HG03097 (cell line): Measurements from ENCODE around the gene ZMYM2.
"Not testable (repeated sequence)": the region's sequence is repeated elsewhere in the genome, so short reads cannot be mapped to it uniquely, and the experiment has no call there.

Source experiments
- ATAC-seq: cut with Tn5 transposase; IDR thresholded peaks from one replicate; pipeline ENCODE4 v1.9.1; 2021; ENCODE audit not compliant: unreplicated experiment, low FRiP score

The ZMYM2 gene

DNA sequence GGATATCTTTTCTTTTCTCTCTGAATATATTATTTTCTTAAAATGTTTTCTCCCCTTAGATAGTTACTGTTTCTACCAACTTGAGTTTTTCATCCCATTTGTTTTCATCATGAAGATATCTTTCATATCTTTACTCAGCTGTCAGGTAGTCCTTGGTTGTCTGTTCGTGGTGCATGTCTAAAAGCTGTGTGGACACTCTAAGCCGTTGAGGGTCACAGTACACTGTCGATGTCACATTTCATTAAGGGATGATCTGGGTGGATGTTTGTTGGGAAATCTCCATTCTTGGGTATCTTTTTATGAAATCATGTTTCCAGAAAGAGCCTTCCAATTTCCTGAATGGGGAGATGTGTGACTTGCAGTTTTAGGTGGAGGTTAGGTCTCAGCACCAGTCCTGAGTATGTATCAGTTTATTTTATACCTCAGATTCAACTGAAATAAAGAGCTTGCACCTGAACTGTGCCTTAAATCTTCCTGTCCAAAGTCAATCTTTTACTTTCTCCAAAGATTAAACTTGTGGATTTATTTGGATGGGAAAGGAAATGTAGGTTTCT lies 23.2 kb downstream of the ZMYM2 start:
- no peak for ATAC-seq

DNA sequence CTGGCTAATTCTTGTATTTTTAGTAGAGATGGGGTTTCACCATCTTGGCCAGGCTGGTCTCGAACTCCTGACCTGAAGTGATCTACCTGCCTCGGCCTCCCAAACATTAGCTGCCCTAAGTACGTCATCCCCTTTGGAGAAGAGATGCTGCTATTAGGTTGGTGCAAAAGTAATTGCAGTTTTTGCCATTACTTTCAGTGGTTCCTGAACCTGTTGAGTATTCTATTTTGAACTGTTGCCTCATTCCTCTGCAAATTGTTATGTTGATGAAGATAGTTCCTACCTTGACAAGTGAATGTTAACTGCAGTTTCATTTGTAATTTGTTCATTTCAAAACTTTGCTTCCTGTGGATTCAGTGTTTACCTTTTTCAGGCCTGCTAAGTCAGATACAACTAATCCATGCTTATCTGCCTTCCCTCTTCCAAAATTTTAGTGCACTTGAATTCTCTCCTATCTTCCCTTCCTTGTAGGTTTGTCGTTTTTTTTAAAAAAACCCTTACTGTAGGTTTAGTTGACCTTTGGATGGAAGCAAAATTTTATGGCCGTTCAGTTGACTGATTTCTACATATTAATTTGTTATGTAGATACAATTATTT lies 24.0 kb downstream of the ZMYM2 start:
- ATAC-seq, result no peak

DNA sequence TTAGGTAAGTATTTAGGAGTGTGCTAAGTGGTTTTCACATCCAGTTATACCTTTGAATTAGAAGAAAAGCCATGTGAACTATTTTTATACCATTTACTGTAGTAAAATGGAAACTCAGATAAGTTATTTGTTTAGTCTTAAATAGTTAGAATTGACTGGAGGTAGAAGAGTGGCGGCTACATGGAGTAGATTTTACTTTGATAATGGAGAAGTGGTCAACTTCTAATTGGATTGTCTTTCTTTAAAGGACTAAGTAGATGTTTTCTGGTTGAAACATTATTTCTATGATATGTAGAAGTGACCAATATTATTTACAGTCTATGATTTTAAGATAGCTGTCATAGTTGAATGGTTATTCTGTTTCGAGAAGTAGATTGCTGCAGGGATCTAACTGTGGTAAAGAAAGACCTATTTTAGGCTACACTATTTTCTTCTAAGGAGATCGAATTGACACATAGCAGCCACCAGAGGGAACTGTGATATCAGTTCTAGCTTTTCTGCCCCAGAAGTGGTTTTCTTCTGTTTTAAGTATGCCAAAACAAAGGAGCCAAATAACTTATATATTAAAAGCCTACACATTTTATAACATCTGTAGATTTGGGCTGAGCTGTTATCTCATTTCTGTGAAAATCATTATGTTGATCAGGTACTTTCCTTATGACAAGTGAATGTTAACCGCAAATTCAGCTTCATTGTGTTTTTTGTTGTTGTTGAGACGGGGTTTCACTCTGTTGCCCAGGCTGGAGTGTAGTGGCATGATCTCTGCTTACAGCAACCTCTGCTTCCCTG lies 26.1 kb downstream of the ZMYM2 start:
- no peak for ATAC-seq

GRCh38 chr13:19985219-19985556 lies 26.7 kb downstream of the ZMYM2 start:
- ATAC-seq, result no peak

DNA sequence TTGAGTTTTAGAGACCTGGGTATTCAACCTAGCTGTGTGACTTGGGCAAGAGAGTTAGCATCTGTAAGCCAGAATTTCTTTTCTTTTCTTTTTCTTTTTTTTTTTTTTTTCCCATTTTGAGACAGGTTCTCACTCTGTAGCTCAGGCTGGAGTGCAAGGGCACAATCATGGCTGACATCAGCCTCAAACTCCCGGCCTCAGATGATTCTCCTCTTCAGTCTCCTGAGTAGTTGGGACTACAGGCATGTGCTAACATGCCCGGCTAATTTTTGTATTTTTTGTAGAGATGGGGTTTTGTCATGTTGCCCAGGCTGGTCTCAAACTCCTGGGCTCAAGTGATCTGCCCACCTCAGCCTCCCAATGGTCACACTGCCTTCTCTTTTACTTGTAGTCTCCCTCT lies 33.0 kb downstream of the ZMYM2 start:
- ATAC-seq, result no peak

DNA sequence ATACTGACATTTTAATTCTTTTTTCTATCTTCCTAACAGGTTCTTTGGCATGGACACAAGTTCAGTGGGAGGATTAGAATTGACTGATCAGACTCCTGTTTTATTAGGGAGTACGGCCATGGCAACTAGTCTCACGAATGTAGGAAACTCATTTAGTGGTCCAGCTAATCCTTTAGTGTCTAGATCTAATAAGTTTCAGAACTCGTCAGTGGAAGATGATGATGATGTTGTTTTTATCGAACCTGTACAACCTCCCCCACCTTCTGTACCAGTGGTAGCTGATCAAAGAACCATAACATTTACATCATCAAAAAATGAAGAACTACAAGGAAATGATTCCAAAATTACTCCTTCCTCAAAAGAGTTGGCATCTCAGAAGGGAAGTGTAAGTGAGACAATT lies 34.5 kb downstream of the ZMYM2 start:
- ATAC-seq, result no peak

DNA sequence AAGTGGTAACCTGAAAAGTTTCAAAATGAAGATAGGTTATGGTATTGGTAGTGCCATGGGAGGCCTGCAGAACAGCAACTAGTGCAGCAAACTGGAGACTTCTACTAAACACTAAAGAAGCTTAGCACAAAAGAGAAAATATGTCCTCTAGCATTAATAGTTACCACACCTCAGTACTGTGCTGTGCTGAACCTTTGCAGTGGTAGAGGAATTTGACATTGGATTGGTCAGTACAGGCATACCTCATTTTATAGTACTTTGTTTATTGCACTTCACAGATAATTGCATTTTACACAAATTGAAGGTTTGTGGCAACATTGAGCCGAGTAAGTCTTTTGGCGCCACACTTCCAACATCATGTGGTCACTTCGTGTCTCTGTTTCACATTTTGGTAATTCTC lies 40.4 kb downstream of the ZMYM2 start:
- ATAC-seq, result no peak

DNA sequence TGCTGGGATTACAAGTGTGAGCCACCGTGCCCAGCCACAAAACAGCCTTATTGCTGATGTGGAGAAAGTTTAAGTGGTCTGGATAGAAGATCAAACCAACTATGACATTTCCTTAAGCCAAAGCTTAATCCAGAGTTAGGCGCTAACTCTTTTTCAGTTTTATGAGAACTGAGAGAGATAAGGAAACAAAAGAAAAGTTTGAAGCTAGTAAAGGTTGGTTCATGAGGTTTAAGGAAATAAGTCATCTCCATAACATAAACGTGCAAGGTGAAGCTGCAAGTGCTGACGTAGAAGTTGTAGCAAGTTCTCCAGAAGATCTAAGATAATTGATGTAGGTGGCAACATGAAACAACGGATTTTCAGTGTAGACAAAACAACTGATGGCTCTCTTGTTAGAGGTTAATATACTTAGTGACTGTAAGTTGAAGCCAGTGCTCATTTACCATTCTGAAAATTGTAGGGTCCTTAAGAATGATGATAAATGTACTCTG lies 41.6 kb downstream of the ZMYM2 start:
- no peak for ATAC-seq

- no peak for ATAC-seq
Observed at GRCh38 chr13:20001366-20002190, 43.1 kb downstream of the ZMYM2 start.

DNA sequence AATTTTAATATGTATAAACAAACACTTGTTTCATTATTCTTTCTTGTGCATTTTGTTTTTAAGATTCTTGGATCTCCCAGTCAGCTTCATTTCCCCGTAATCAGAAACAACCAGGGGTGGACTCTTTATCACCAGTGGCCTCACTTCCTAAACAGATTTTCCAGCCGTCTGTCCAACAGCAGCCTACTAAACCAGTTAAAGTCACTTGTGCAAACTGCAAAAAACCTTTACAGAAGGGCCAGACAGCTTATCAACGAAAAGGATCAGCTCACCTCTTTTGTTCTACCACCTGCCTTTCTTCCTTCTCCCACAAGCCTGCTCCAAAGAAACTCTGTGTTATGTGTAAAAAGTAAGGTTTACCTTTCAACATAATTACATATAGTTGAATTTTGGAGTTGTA lies 44.3 kb downstream of the ZMYM2 start:
- ATAC-seq, result no peak

GRCh38 chr13:20006206-20006605 lies 47.7 kb downstream of the ZMYM2 start:
- no peak for ATAC-seq

DNA sequence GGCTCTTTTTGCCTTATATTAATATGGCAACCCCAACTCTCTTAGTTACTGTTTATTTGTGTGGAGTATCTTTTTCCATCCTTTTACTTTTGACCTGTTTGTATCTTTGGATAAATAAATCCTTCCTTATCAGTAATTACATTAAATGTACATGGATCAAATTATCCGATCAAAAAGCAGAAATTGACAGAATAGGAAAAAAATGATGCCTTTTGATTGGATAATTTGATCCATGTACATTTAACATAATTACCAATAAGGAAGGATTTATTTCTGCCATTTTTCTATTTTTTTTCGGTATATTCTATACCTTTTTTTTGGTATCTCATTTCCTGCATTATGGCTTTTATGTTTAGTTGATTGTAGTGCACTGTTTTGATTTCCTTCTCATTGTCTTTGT lies 57.2 kb downstream of the ZMYM2 start:
- ATAC-seq, result no peak

DNA sequence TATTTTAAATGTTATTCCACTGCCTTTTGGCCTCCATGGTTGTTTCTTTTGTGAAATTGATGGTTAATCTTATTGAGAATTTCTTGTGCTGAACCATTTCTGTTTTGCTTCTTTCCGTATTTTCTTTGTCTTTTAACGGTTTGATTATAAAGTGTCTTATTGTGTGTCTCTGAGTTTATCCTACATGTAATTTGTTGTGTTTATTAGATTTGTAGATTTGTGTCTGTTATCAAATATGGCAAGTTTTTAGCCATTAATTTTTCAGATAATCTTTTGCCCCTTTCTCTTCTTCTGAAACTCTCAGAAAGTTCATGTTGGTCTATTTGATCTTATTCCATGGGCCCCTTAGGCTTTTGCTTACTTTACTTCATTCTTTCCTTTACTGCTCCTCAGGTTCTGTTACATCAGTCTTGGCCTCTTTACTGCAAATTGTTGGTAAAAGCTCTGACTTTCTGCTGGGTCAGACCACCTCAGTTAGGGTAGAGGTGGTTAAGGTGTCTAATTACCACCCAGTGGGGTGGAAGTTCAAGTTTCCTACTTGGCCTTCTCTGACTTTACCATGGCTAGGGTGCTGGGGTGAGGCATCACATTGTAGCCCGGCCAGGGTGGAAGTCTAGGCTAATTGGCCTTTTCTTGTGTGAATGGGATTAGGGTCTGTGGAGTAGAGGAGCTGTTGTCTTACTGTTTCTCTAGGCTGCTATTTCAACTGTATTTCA lies 58.3 kb downstream of the ZMYM2 start:
- ATAC-seq, result no peak

DNA sequence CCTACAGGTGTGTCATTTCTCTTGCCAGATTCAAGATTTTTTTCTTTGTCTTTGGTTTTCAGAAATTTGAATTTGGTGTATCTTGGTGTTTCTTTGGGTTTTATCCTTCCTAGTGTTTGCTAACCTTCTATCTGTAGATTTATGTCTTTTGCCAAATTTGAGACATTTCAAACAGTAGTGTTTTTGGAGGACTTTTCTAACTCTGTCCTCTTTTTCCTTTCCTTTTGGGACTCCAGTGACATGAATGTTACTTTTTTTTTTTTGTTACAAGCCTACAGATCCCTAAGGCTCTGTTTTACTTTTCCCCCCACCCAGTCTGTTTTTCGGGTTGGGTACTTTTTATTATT lies 58.8 kb downstream of the ZMYM2 start:
- ATAC-seq, result no peak

- ATAC-seq, result no peak
Observed at GRCh38 chr13:20019043-20019442, 60.5 kb downstream of the ZMYM2 start.

DNA sequence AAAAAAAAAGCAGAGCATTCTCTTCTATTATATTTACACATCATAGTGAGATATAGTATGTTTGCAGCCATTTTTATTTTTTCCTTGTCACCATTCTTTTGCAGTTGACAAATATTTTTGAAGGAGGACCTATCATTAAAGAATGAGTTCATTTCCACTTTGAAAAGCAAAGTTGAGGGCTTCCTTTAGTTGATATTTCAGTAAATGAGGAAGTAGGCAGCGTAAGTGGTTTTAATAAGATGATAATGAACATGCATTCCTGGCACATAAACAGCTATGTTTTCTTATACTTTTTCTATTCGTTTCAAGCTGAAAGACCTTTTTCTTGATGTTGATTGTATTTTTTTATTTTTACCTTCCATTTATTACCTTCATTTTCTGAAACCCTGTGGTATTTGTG lies 66.2 kb downstream of the ZMYM2 start:
- ATAC-seq, result no peak

GRCh38 chr13:20028953-20029352 lies 70.4 kb downstream of the ZMYM2 start:
- no peak for ATAC-seq

GRCh38 chr13:20033486-20033885 lies 75.0 kb downstream of the ZMYM2 start:
- ATAC-seq, result no peak

GRCh38 chr13:20035130-20035529 lies 76.6 kb downstream of the ZMYM2 start:
- no peak for ATAC-seq

GRCh38 chr13:20037908-20038307 lies 79.4 kb downstream of the ZMYM2 start:
- ATAC-seq, result no peak

- ATAC-seq, result not testable (repeated sequence)
Observed at GRCh38 chr13:20042603-20043002, 84.1 kb downstream of the ZMYM2 start.
